HCT116 (cell line): ENCODE measurements around the gene PHF21B. TPM values are rescaled to one million over a fixed set of nuclear protein-coding genes. Genes with fewer than 3 reads are reported as not detected.

ENCODE experiments used
- ATAC-seq: fragments of 200-7000 bp; cut with Tn5 transposase; 2 replicates; pipeline ENCODE4 v1.9.1; 2020; ENCODE audit warnings: mild to moderate bottlenecking, moderate library complexity
- BruUV-seq: library from RNA; stranded (reverse); fragments of 400-500 nt; replicated peaks from 2 replicates; lab custom pipeline; 2021; lab: Mats Ljungman, UMichigan
- CTCF ChIA-PET: fragments of 300-600 bp; sonication (Branson Sonifier 250); formaldehyde crosslinking; loops from one replicate; lab custom pipeline; 2021; ENCODE audit warnings: antibody characterized with exemption; lab: Charles Lee
- POLR2A ChIA-PET: fragments of 300-600, 350-600 bp; sonication (Branson Sonifier 250); formaldehyde crosslinking; loops from one replicate; lab custom pipeline; 2021; ENCODE audit warnings: antibody characterized with exemption; lab: Charles Lee
- RAD21 ChIA-PET, 2 experiments: fragments of 300-600 bp; sonication (Branson Sonifier 250); formaldehyde crosslinking; loops; one replicate each; lab custom pipeline; 2023; ENCODE audit warnings: low total read pairs in 2 of 2; ENCODE audit not compliant: uncharacterized antibody in 2 of 2, unreplicated experiment in 2 of 2, low non-redundant PET in 1 of 2; lab: Charles Lee
- DNase-seq: peaks from one replicate; pipeline ENCODE4 v3.0.0-alpha.2; 2010; ENCODE audit warnings: low read depth, low spot score
- H2AFZ ChIP-seq: fragments of 200-600 bp; shearing (Covaris generic), sonication (generic); 2 replicates; pipeline ENCODE4 v1.6.1; 2017; ENCODE audit warnings: low read depth, mixed run types, mixed read lengths, antibody characterized with exemption, low read length; ENCODE audit not compliant: poor library complexity, severe bottlenecking
- H3K27ac ChIP-seq: 2 replicates; pipeline ENCODE4 v1.5.1; 2012; ENCODE audit warnings: low read depth, low read length
- H3K27me3 ChIP-seq: fragments of 200-600 bp; sonication (generic); 2 replicates; pipeline ENCODE4 v1.6.1; 2016; ENCODE audit warnings: mixed run types, low read length, mixed read lengths; ENCODE audit not compliant: insufficient read depth
- H3K36me3 ChIP-seq, 2 experiments: fragments of 200-500 bp in 1 of 2; fragments of 200-600 bp in 1 of 2; sonication (Bioruptor generic) in 1 of 2; sonication (generic) in 1 of 2; 2 replicates each; pipeline versions ENCODE4 v1.5.1 to v1.6.1; 2014 to 2016; ENCODE audit warnings: low read length in 2 of 2, inconsistent platforms in 1 of 2, mixed read lengths in 1 of 2, mixed run types in 1 of 2; ENCODE audit not compliant: insufficient read depth in 2 of 2, control insufficient read depth in 1 of 2
- H3K4me1 ChIP-seq, 2 experiments: fragments of 200-600 bp in 1 of 2; sonication (generic) in 1 of 2; 2 replicates each; pipeline versions ENCODE4 v1.5.1 to v1.6.1; 2012 to 2017; ENCODE audit warnings: low read length in 2 of 2, inconsistent platforms in 1 of 2, mild to moderate bottlenecking in 1 of 2, mixed read lengths in 1 of 2, mixed run types in 1 of 2, moderate library complexity in 1 of 2; ENCODE audit not compliant: insufficient read depth in 2 of 2, control insufficient read depth in 1 of 2
- H3K4me2 ChIP-seq: fragments of 200-600 bp; sonication (generic); 2 replicates; pipeline ENCODE4 v1.6.1; 2017; ENCODE audit warnings: mixed run types, low read length, mixed read lengths
- H3K4me3 ChIP-seq, 2 experiments: fragments of 200-600 bp in 1 of 2; sonication (generic) in 1 of 2; replicated peaks in 1 of 2; 2 replicates each; pipeline ENCODE4 v1.5.1; 2011 to 2016; ENCODE audit warnings: low read length in 2 of 2, control low read depth in 1 of 2, low read depth in 1 of 2, mild to moderate bottlenecking in 1 of 2, mixed read lengths in 1 of 2, mixed run types in 1 of 2
- H3K79me2 ChIP-seq: fragments of 200-600 bp; sonication (generic); 2 replicates; pipeline ENCODE4 v1.6.1; 2017; ENCODE audit warnings: mild to moderate bottlenecking, mixed run types, low read length, moderate library complexity, mixed read lengths; ENCODE audit not compliant: insufficient read depth
- H3K9ac ChIP-seq: fragments of 200-600 bp; sonication (generic); 2 replicates; pipeline ENCODE4 v1.6.1; 2016; ENCODE audit warnings: low read length, mixed read lengths
- H3K9me2 ChIP-seq: fragments of 200-600 bp; sonication (generic), shearing (Covaris generic); 2 replicates; pipeline ENCODE4 v1.6.1; 2017; ENCODE audit warnings: mixed run types, mild to moderate bottlenecking, moderate library complexity; ENCODE audit not compliant: insufficient read depth
- H3K9me3 ChIP-seq, 2 experiments: fragments of 200-500 bp in 1 of 2; fragments of 200-600 bp in 1 of 2; sonication (Bioruptor generic) in 1 of 2; sonication (generic) in 1 of 2; 2 replicates each; pipeline ENCODE4 v1.6.1; 2014 to 2017; ENCODE audit warnings: low read length in 2 of 2, mixed read lengths in 2 of 2, inconsistent platforms in 1 of 2, low read depth in 1 of 2, mild to moderate bottlenecking in 1 of 2, mixed run types in 1 of 2, moderate library complexity in 1 of 2; ENCODE audit not compliant: control insufficient read depth in 1 of 2, insufficient read depth in 1 of 2
- H4K20me1 ChIP-seq: fragments of 200-600 bp; sonication (generic), shearing (Covaris generic); 2 replicates; pipeline ENCODE4 v1.6.1; 2017; ENCODE audit warnings: mixed run types, mild to moderate bottlenecking, moderate library complexity; ENCODE audit not compliant: insufficient read depth
- ATF3 ChIP-seq: IDR thresholded peaks from 2 replicates; pipeline ENCODE4 v1.6.1; 2012
- EGR1 ChIP-seq: IDR thresholded peaks from 2 replicates; pipeline ENCODE4 v1.6.1; 2012; ENCODE audit warnings: low read depth
- FOSL1 ChIP-seq: IDR thresholded peaks from 2 replicates; pipeline ENCODE4 v1.6.1; 2012; ENCODE audit warnings: low read depth
- JUND ChIP-seq: IDR thresholded peaks from 2 replicates; pipeline ENCODE4 v1.6.1; 2012
- REST ChIP-seq: IDR thresholded peaks from 2 replicates; pipeline ENCODE4 v1.6.1; 2012; ENCODE audit warnings: low read depth
- TCF7L2 ChIP-seq: IDR thresholded peaks from 2 replicates; pipeline ENCODE4 v1.7.0; 2011; ENCODE audit warnings: borderline replicate concordance, inconsistent platforms; ENCODE audit not compliant: insufficient read depth, insufficient read length; ENCODE audit errors: extremely low read depth
- YY1 ChIP-seq: IDR thresholded peaks from 2 replicates; pipeline ENCODE4 v1.6.1; 2011; ENCODE audit warnings: low read length, low read depth, moderate library complexity, mild to moderate bottlenecking; ENCODE audit not compliant: insufficient replicate concordance; ENCODE audit errors: extremely low read depth
- ZFX ChIP-seq: fragments of 450-650 bp; IDR thresholded peaks from 2 replicates; pipeline ENCODE4 v1.6.1; 2017
- intact Hi-C: fragments of 100-400 bp; cut with micrococcal nuclease; formaldehyde crosslinking; loops from 2 replicates; pipeline ENCODE4 v1.10.0; 2022
- total RNA-seq: library from RNA; stranded (reverse); gene quantifications from one replicate; pipeline ENCODE4 v1.2.1, GENCODE V29; 2021; ENCODE audit not compliant: unreplicated experiment
- TF ChIP-seq, protein P1 (sequence below), 3 experiments: fragments of 200-600 bp in 1 of 3; sonication (generic) in 1 of 3; IDR thresholded peaks in 2 of 3; conservative IDR thresholded peaks in 1 of 3; 2 replicates each; pipeline ENCODE4 v1.5.1; 2012 to 2017; ENCODE audit warnings: low read depth in 2 of 3, low read length in 2 of 3, antibody characterized with exemption in 1 of 3, borderline replicate concordance in 1 of 3, control low read depth in 1 of 3, mild to moderate bottlenecking in 1 of 3, mixed read lengths in 1 of 3, mixed run types in 1 of 3, moderate library complexity in 1 of 3; ENCODE audit not compliant: insufficient read depth in 1 of 3

Gene PHF21B
- total RNA-seq, 1 experiment from 2014 or later: not detected

- TF ChIP-seq ZFX: no peak
- TF ChIP-seq FOSL1: no peak
- no peak for TF ChIP-seq ATF3
- no peak for TF ChIP-seq REST
- no peak for TF ChIP-seq JUND
- TF ChIP-seq, all 23 proteins: peak for 0
- DNase-seq: no peak
- Histone ChIP-seq H3K9me2 (no peaks in the 10 kb centered on the region), H3K27me3 (no peaks in the 10 kb centered on the region), H3K4me3 (no peak overlapping the region), H3K9me3 (no peaks in the 10 kb centered on the region), H3K9ac (no peak overlapping the region), H3K4me2 (no peak overlapping the region), H3K4me1 (peaks cover 0 to 5% of the 10 kb centered on the region in 2 experiments; a peak in 2 of 4 replicates), H3K27ac (no peak overlapping the region), H3K36me3 (no peaks in the 10 kb centered on the region), H4K20me1 (no peaks in the 10 kb centered on the region), H3K79me2 (no peaks in the 10 kb centered on the region), H2AFZ (no peak overlapping the region)
- intact Hi-C loops: no loop called here
- ChIA-PET CTCF (no interaction called here), RAD21 (no interaction called here), POLR2A (no interaction called here)
- ATAC-seq: no peak
- no TSS peak for BruUV-seq
Observed at GRCh38 chr22:44880610-44881290, 129.1 kb downstream of the PHF21B start.

GRCh38 chr22:44879301-44879680 lies 130.5 kb downstream of the PHF21B start:
- no peaks in the 10 kb centered on the region for H4K20me1 ChIP-seq
- H3K9me3 ChIP-seq: no peaks in the 10 kb centered on the region
- no peaks in the 10 kb centered on the region for H3K4me1 ChIP-seq
- DNase-seq (no peak), ATAC-seq (no peak)
- ChIA-PET RAD21 (no interaction called here), CTCF (no interaction called here), POLR2A (no interaction called here)
- H2AFZ ChIP-seq: no peak overlapping the region
- BruUV-seq: no TSS peak
- H3K4me3 ChIP-seq: no peak overlapping the region
- H3K9me2 ChIP-seq: no peaks in the 10 kb centered on the region
- no peaks in the 10 kb centered on the region for H3K27me3 ChIP-seq
- H3K9ac ChIP-seq: no peak overlapping the region
- no peaks in the 10 kb centered on the region for H3K79me2 ChIP-seq
- H3K27ac ChIP-seq: no peak overlapping the region
- no peaks in the 10 kb centered on the region for H3K36me3 ChIP-seq
- H3K4me2 ChIP-seq: no peak overlapping the region
- intact Hi-C loops: no loop called here
- TF ChIP-seq TCF7L2 (no peak), YY1 (no peak), EGR1 (no peak), REST (no peak)
- TF ChIP-seq, protein P1, sequence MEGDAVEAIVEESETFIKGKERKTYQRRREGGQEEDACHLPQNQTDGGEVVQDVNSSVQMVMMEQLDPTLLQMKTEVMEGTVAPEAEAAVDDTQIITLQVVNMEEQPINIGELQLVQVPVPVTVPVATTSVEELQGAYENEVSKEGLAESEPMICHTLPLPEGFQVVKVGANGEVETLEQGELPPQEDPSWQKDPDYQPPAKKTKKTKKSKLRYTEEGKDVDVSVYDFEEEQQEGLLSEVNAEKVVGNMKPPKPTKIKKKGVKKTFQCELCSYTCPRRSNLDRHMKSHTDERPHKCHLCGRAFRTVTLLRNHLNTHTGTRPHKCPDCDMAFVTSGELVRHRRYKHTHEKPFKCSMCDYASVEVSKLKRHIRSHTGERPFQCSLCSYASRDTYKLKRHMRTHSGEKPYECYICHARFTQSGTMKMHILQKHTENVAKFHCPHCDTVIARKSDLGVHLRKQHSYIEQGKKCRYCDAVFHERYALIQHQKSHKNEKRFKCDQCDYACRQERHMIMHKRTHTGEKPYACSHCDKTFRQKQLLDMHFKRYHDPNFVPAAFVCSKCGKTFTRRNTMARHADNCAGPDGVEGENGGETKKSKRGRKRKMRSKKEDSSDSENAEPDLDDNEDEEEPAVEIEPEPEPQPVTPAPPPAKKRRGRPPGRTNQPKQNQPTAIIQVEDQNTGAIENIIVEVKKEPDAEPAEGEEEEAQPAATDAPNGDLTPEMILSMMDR (IDR thresholded peaks at IDR 0.05 in 2 of 3, conservative IDR thresholded peaks at IDR 0.05 in 1 of 3; ENCODE audit: borderline replicate concordance in 1 of 3, insufficient read depth in 1 of 3, low read depth in 2 of 3, low read length in 2 of 3): no peak
